HFFc6 (cell line): Measurements from ENCODE around the gene PDK1. TPM values are rescaled to one million over a fixed set of nuclear protein-coding genes. Genes with fewer than 3 reads are reported as not detected.
"Not testable (repeated sequence)": the region's sequence is repeated elsewhere in the genome, so short reads cannot be mapped to it uniquely, and the experiment has no call there.

Experiments
- DNase-seq: peaks from one replicate; pipeline ENCODE4 v3.0.0-alpha.2; 2018
- H3K27ac Mint-ChIP-seq: 2 replicates; pipeline ENCODE4 v1.8.0; 2020; ENCODE audit warnings: mild to moderate bottlenecking, mixed read lengths
- H3K27me3 Mint-ChIP-seq: 2 replicates; pipeline ENCODE4 v1.8.0; 2021; ENCODE audit warnings: mild to moderate bottlenecking, moderate library complexity, mixed read lengths; ENCODE audit not compliant: insufficient read depth
- H3K36me3 Mint-ChIP-seq: 2 replicates; pipeline ENCODE4 v1.8.0; 2021; ENCODE audit warnings: low read depth, mixed read lengths
- H3K4me1 Mint-ChIP-seq: 2 replicates; pipeline ENCODE4 v1.8.0; 2020; ENCODE audit warnings: low read depth, mixed read lengths
- H3K4me3 Mint-ChIP-seq: 2 replicates; pipeline ENCODE4 v1.8.0; 2020; ENCODE audit warnings: mild to moderate bottlenecking, moderate library complexity, mixed read lengths
- H3K9me3 Mint-ChIP-seq: 2 replicates; pipeline ENCODE4 v1.8.0; 2020; ENCODE audit warnings: mild to moderate bottlenecking, mixed read lengths
- total RNA-seq, 6 experiments: library from RNA; stranded (reverse); fragmentation: NEBNext Ultra II Directional; extraction: Animal tissue kit (Norgen Biotek cat#: 25700); gene quantifications; 2 replicates in 1 of 6; 3 replicates in 5 of 6; pipeline ENCODE4 v1.2.3, GENCODE V29; 2021
- TF ChIP-seq, protein P1 (sequence below): fragments of 200-600 bp; sonication (generic); IDR thresholded peaks from 2 replicates; pipeline ENCODE4 v1.5.0; 2021; ENCODE audit warnings: antibody characterized with exemption, mild to moderate bottlenecking

PDK1 gene
- total RNA-seq, 6 experiments from 2014 or later = 14.5 to 18.6 (median 17.2) TPM

DNA sequence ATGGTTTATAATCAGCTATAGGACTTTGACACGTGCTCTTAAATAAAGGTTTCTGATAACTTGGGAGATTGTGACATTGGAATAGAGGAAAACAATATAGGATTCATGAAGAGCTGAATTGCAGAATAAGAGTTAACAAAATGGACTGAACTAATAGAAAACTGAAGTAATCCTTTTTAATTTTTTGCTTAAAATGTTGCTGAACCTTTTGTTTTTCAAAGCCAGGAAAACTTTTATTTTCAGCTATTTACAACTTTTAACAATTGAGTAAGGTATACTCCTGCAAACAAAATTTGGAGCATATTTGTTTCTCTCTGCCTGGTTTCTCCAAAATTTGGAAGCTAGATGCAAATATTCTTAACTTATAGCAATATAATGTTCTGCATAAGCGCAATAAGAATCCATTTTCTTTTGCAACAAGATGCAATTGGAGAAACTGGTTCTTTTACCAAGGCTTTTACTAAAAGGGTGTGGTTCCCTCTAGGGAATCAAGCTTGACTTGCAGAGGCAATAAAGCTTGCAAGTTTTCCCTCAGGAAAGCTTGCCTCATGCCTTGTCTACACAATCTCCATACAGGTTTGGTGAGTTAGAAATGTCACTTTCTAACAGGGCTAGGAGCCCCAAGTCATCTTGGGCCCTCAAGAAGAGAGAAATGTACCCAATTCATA, 10.3 kb upstream of the PDK1 start:
- Mint-ChIP-seq H3K27me3 (peaks cover 7% of the 10 kb centered on the region), H3K36me3 (peaks cover 33% of the 10 kb centered on the region), H3K4me3 (no peak overlapping the region), H3K27ac (no peak overlapping the region), H3K9me3 (peaks cover 19% of the 10 kb centered on the region), H3K4me1 (peaks cover 3% of the 10 kb centered on the region)
- TF ChIP-seq, protein P1, sequence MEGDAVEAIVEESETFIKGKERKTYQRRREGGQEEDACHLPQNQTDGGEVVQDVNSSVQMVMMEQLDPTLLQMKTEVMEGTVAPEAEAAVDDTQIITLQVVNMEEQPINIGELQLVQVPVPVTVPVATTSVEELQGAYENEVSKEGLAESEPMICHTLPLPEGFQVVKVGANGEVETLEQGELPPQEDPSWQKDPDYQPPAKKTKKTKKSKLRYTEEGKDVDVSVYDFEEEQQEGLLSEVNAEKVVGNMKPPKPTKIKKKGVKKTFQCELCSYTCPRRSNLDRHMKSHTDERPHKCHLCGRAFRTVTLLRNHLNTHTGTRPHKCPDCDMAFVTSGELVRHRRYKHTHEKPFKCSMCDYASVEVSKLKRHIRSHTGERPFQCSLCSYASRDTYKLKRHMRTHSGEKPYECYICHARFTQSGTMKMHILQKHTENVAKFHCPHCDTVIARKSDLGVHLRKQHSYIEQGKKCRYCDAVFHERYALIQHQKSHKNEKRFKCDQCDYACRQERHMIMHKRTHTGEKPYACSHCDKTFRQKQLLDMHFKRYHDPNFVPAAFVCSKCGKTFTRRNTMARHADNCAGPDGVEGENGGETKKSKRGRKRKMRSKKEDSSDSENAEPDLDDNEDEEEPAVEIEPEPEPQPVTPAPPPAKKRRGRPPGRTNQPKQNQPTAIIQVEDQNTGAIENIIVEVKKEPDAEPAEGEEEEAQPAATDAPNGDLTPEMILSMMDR = no peak
- no peak for DNase-seq

DNA sequence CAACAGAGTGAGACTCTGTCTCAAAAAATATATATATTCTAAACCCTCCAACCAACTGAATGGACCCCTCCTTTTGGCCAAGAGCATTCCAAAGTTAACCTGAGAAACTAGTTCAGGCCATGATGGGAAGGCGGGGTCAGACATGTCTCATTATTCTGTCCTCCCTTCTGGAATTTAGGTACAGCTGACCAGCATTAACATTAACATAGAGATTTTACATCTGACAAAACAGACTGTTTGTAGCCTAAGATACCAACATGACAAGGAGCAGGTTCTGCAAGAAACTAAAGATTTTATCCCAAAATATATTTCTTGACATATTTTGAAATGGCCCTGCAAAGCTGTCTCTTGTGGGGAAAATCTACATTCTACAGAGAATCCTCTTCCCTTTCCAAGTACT, 6.8 kb upstream of the PDK1 start:
- Mint-ChIP-seq H3K9me3 (peaks cover 19% of the 10 kb centered on the region), H3K27me3 (peaks cover 4% of the 10 kb centered on the region), H3K4me1 (peaks cover 26% of the 10 kb centered on the region), H3K27ac (no peak overlapping the region), H3K4me3 (no peak overlapping the region), H3K36me3 (peaks cover 19% of the 10 kb centered on the region)
- no peak for DNase-seq
- TF ChIP-seq, protein P1 = no peak

DNA sequence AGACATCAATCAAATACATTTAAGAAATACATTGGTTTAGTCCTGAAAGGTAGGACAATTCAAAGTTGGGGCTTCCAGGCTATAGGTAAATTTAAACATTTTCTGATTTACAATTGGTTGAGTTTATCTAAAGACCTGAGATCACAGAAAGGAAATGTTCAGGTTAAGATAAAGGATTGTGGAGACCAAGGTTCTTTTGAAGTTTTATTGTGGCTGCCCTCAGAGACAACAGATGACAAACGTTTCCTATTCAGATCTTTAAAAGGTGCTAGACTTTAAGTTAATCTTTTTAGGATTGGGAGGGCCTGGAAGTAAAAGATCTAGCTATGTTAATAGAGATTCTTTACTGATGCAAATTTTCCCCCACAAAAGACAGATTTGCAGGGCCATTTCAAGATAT, 6.1 kb upstream of the PDK1 start:
- not testable (repeated sequence) for DNase-seq, H3K27ac Mint-ChIP-seq, H3K4me3 Mint-ChIP-seq, H3K27me3 Mint-ChIP-seq
- Mint-ChIP-seq H3K36me3 (peaks cover 15% of the 10 kb centered on the region), H3K4me1 (peaks cover 33% of the 10 kb centered on the region), H3K9me3 (peaks cover 19% of the 10 kb centered on the region)

DNA sequence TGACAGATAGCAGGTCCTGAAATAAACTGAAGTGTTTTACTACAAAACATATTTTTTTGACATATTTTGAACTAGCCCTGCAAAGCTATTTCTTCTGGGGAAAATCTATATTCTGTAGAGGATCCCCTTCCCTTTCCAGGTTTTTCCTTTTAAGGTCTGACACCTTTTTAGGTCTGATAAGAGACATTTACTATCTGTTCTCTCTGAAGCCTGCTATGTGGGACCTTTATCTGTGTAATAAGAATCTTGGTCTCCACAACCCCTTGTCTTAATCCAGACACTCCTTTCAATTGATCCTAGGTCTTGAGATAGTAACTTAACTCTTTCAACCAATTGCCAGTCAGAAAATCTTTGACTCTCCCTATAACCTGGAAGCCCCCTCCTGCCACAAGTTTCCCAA, 5.5 kb upstream of the PDK1 start:
- Mint-ChIP-seq H3K36me3 (peaks cover 15% of the 10 kb centered on the region), H3K27ac (no peak overlapping the region), H3K4me3 (no peak overlapping the region), H3K4me1 (peaks cover 39% of the 10 kb centered on the region), H3K27me3 (peaks cover under 1% of the 10 kb centered on the region), H3K9me3 (peaks cover 15% of the 10 kb centered on the region)
- DNase-seq = no peak
- TF ChIP-seq, protein P1 = no peak

DNA sequence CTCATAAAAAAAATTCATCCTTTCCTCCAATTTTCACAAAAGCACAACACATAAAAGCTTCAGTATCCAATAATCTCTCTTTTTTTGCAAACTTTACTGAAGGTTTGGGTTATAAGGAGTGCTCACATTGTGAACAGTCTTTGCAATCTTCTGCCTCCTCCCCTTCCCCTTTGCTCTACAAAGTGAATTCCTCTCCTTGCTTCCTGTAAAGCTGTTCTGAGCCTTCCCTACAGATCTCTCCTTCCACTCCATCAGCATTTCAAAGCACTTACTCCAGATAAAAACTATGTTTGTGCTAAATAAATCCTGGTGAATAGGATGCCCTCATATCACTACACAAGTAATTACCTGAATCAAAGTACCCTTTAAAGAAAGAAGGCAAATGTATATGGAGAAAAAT, 4.6 kb upstream of the PDK1 start:
- H3K36me3 Mint-ChIP-seq = peaks cover 15% of the 10 kb centered on the region
- H3K27me3 Mint-ChIP-seq = peaks cover 1% of the 10 kb centered on the region
- peaks cover 14% of the 10 kb centered on the region for H3K9me3 Mint-ChIP-seq
- H3K27ac Mint-ChIP-seq = no peak overlapping the region
- no peak for DNase-seq
- H3K4me3 Mint-ChIP-seq = no peak overlapping the region
- TF ChIP-seq, protein P1 = no peak
- peaks cover 39% of the 10 kb centered on the region for H3K4me1 Mint-ChIP-seq

DNA sequence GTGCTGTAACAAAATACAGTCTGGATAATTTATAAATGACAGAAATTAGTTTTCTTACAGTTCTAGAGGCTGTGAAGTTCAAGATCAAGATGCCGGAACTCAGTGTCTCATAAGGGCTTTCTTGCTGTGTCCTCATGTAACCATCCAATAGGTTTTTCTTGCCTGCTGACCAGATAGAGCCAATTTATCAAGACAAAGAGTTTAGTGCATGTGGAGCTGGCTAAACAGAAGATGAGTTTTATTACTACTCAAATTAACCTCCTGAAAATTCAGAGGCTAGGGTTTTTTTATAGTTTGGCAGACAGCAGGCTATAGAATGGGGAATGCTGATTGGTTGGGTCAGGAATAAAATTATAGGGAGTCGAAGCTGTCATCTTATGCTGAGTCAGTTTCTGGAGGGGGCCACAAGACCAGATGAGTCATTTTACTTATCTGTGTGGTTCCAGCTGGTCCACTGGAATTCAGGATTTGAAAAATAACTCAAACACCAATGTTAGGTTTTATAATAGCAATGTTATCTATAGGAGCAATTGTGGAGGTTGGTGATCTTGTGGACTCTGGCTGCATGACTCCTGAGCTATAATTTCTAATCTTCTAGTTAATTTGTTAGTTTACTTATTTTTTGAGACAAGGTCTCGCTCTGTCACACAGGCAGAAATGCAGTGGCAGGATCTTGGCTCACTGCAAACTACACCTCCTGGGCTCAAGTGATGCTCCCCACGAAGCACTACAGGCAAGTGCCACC, 3.2 kb upstream of the PDK1 start:
- Mint-ChIP-seq H3K36me3 (peaks cover 8% of the 10 kb centered on the region), H3K27me3 (peaks cover 1% of the 10 kb centered on the region; the same call in 1 of the 2 replicates), H3K4me1 (peaks cover 51% of the 10 kb centered on the region), H3K27ac (peak overlapping the region; percentile 67), H3K4me3 (no peak overlapping the region), H3K9me3 (peaks cover 7% of the 10 kb centered on the region)
- TF ChIP-seq, protein P1 = no peak
- DNase-seq = peak; percentile 78
